Heart right ventricle (tissue), 16 donors: ENCODE results near the gene LPP. TPM values are rescaled to one million over a fixed set of nuclear protein-coding genes. Genes with fewer than 3 reads are reported as not detected.

Source experiments
- ATAC-seq, 8 donors: fragments of 200-7000 bp; cut with Tn5 transposase; one replicate each; pipeline ENCODE4 v1.9.1; 2020; ENCODE audit warnings: mild to moderate bottlenecking in 8 of 8, moderate library complexity in 8 of 8, moderate number of reproducible peaks in 1 of 8
- DNase-seq, 2 donors: peaks; one replicate each; pipeline ENCODE4 v3.0.0-alpha.2; 2020
- H3K27ac ChIP-seq, 10 donors: fragments of 200-600 bp; sonication (generic) in 2 of 10; one replicate each; pipeline versions ENCODE4 v1.5.0 to v1.8.0; 2020 to 2022; ENCODE audit warnings: mild to moderate bottlenecking in 3 of 10
- H3K27me3 ChIP-seq, 7 donors: fragments of 200-600 bp; one replicate each; pipeline ENCODE4 v1.8.0; 2021 to 2022; ENCODE audit warnings: mild to moderate bottlenecking in 2 of 7
- H3K36me3 ChIP-seq, 9 donors: fragments of 200-600 bp; sonication (generic) in 1 of 9; one replicate each; pipeline versions ENCODE4 v1.5.0 to v1.8.0; 2020 to 2022; ENCODE audit warnings: mild to moderate bottlenecking in 2 of 9
- H3K4me1 ChIP-seq, 9 donors: fragments of 200-600 bp; sonication (generic) in 1 of 9; one replicate each; pipeline versions ENCODE4 v1.5.0 to v1.8.0; 2020 to 2022; ENCODE audit warnings: mild to moderate bottlenecking in 4 of 9
- H3K4me3 ChIP-seq, 10 donors: fragments of 200-600 bp; sonication (generic) in 2 of 10; one replicate each; pipeline versions ENCODE4 v1.5.0 to v1.8.0; 2020 to 2022; ENCODE audit warnings: mild to moderate bottlenecking in 7 of 10, moderate library complexity in 2 of 10
- H3K9me3 ChIP-seq, 11 donors: fragments of 200-600 bp in 10 of 11; sonication (generic) in 2 of 11; one replicate each; pipeline versions ENCODE4 v1.5.0 to v1.8.0; 2013 to 2022; ENCODE audit warnings: mild to moderate bottlenecking in 2 of 11, control low read depth in 1 of 11, moderate library complexity in 1 of 11
- WGBS, 2 donors: extraction: QIAGEN DNeasy Blood & Tissue Kit; methylation state at CpG; one replicate each; pipeline ENCODE4 v1.1.7; 2013; ENCODE audit warnings: inconsistent platforms in 1 of 2; 5-methylcytosine and 5-hydroxymethylcytosine counted together
- intact Hi-C, 10 donors: fragments of 100-400 bp; cut with DNase I; formaldehyde crosslinking; loops; one replicate each; pipeline versions ENCODE4 v1.11.1 to v1.14.2; 2022
- polyA plus RNA-seq, 2 donors: library from polyadenylated mRNA; stranded (reverse); fragments of 200-250 nt; gene quantifications; one replicate each; pipeline ENCODE4 v1.2.3, GENCODE V29; 2013
- total RNA-seq, 10 donors: library from RNA; stranded (reverse); fragmentation: NEBNext Ultra II Directional in 3 of 10; extraction: Animal tissue kit (Norgen Biotek cat#: 25700) in 3 of 10; gene quantifications; one replicate each; pipeline versions ENCODE4 v1.2.1 to v1.2.4, GENCODE V29; 2021 to 2023
- TF ChIP-seq, protein P1 (sequence below), 9 donors: fragments of 200-600 bp; sonication (generic) in 2 of 9; IDR thresholded peaks; one replicate each; pipeline versions ENCODE4 v1.5.0 to v1.8.0; 2021 to 2022; ENCODE audit warnings: antibody characterized with exemption in 9 of 9, mild to moderate bottlenecking in 5 of 9, moderate library complexity in 1 of 9
- donor health status: Arrhythmogenic right ventricular cardiomyopathy.
- donor health status: ischemic (EF 13 %, LVEDD 7.1; RV severe dilation, severe dysfunction).
- donor health status: healthy with polysubstance abuse.
- donor health status: DM: no; HTN: yes; CAD: no.
- donor health status: DM: no; HTN: no; CAD: no.
- donor health status: ischemic (EF 25% LVEDD 6.9; RV normal size, moderate dysfunction).
- donor health status: ischemic (EF 25% LVEDD 5.7; RV mildly dilated, moderate dysfunction).
- donor health status: healthy.
- donor health status: DM: yes; HTN: yes; CAD: no.
- donor health status: Ischemic cardiomyopathy.
- donor health status: ischemic (EF 35%, LVEDD 5.7; RV mildly dilated, moderate dysfunction).
- donor health status: nonischemic (EF 11% LVEDD 7.7; RV severe dilation, severe dysfunction).
- donor health status: DM: yes; HTN: yes; CAD: no.
- donor health status: PGD.
- donor health status: ischemic (EF 29% LVEDD 5.4; RV normal size, mild dysfunction).
- donor health status: nonischemic (EF 23%, LVEDD 6.1; RV moderate dilation, normal function).

LPP gene
- total and polyA plus RNA-seq, 12 donors: 8.5 to 188 (median 140) TPM

- peak; percentile 71 to 83 (median 76) for ATAC-seq
- no peak overlapping the region for H3K4me3 ChIP-seq
- intact Hi-C loops: loop anchor here in 5 of 10 donors (5.0 to 10.0 kb wide), 7 partner anchors 194 to 604 kb away; partner anchors contain the start of genes BCL6 (in 3 of the 5) and LPP (in 3 of the 5)
These were observed 194.7 kb downstream of the LPP start for GRCh38 chr3:188348435-188349244.

DNA sequence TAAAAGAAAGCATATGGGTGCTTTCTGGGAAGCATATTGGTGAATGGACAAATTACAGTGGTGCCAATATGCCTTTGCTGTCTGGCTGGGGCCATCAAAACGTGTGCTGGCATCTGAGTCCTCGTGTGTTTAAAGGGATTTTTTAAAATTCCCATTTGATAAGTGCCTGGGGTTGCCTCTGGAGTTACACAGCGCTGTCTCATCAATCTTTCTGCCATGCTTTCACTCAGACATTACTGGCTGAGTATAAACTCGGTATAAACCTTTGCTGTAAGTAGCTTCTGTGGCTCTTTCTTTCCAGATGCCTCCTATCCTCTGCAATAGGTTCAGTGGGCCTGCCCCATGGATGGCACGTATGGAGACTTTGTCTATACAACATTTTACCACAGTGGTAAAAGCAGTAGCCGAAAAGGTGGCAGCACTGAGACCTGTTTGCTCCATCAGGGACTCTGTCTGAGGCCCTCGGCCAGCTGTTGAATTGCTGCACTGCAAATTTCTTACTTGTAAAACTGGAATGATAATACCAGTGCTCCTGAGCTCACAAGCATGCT lies 195.5 kb downstream of the LPP start:
- H3K4me1 ChIP-seq: peaks cover 8 to 66% (median 45%) of the 10 kb centered on the region in 9 donors
- no peaks in the 10 kb centered on the region for H3K9me3 ChIP-seq
- 57 to 68% methylated on average over 7 of the region's 7 CpGs for WGBS, 2 donors
- H3K27ac ChIP-seq: peak overlapping the region; percentile 23 to 81 (median 63)
- intact Hi-C loops: loop anchor here in 5 of 10 donors (5.0 to 10.0 kb wide), 7 partner anchors 195 to 605 kb away; partner anchors contain the start of genes BCL6 (in 3 of the 5) and LPP (in 3 of the 5)
- no peaks in the 10 kb centered on the region for H3K27me3 ChIP-seq
- DNase-seq (peak in 1 of 2 donors; percentile 21), ATAC-seq (peak in 5 of 8 donors; percentile 25 to 52 (median 29))
- H3K4me3 ChIP-seq: no peak overlapping the region
- TF ChIP-seq, protein P1, sequence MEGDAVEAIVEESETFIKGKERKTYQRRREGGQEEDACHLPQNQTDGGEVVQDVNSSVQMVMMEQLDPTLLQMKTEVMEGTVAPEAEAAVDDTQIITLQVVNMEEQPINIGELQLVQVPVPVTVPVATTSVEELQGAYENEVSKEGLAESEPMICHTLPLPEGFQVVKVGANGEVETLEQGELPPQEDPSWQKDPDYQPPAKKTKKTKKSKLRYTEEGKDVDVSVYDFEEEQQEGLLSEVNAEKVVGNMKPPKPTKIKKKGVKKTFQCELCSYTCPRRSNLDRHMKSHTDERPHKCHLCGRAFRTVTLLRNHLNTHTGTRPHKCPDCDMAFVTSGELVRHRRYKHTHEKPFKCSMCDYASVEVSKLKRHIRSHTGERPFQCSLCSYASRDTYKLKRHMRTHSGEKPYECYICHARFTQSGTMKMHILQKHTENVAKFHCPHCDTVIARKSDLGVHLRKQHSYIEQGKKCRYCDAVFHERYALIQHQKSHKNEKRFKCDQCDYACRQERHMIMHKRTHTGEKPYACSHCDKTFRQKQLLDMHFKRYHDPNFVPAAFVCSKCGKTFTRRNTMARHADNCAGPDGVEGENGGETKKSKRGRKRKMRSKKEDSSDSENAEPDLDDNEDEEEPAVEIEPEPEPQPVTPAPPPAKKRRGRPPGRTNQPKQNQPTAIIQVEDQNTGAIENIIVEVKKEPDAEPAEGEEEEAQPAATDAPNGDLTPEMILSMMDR (IDR thresholded peaks at IDR 0.05): peak in 3 of 9 donors; percentile 29 to 31 (median 30)
- no peaks in the 10 kb centered on the region for H3K36me3 ChIP-seq

More at GRCh38 chr3:188348435-188349244, 194.7 kb downstream of the LPP start:
- DNase-seq: peak; percentile 69 to 74
- Histone ChIP-seq H3K4me1 (peaks cover 8 to 70% (median 45%) of the 10 kb centered on the region in 9 donors), H3K27me3 (no peaks in the 10 kb centered on the region), H3K36me3 (no peaks in the 10 kb centered on the region), H3K27ac (peak overlapping the region; percentile 23 to 81 (median 63)), H3K9me3 (no peaks in the 10 kb centered on the region)
- TF ChIP-seq, protein P1 (IDR thresholded peaks at IDR 0.05): no peak
- 46% methylated on average over 9 of the region's 9 CpGs for WGBS, 2 donors

DNA sequence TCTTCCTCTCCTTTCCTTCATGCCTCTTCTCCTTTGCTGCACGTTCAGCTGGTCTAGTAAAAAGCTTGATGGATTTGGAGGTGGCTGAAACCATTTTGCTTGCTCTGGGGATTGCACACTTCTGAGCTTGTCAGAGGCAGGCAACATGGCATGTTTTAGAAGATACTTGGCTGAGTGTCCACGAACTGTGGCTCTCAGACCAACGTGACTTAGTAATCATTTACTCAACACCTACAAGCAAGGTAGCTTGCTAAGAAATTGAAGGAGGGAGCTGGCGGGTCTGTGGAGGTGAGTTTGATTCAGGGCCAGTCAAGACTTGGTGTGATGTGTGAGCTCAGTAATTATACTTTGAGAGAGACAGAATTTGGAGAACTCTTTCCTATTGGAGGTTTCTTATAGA lies 196.0 kb downstream of the LPP start:
- H3K4me1 ChIP-seq: peaks cover 8 to 61% (median 40%) of the 10 kb centered on the region in 9 donors

GRCh38 chr3:188350961-188351360 lies 197.0 kb downstream of the LPP start:
- H3K27ac ChIP-seq: peak overlapping the region in 3 of 10 donors; percentile 63 to 74 (median 68)
- H3K4me1 ChIP-seq: peaks cover 8 to 51% (median 30%) of the 10 kb centered on the region in 9 donors
- no peak overlapping the region for H3K4me3 ChIP-seq
- no peak for DNase-seq
- no peaks in the 10 kb centered on the region for H3K27me3 ChIP-seq
- ATAC-seq: no peak
- 93 to 94% methylated on average over 2 of the region's 2 CpGs for WGBS, 2 donors
- no peaks in the 10 kb centered on the region for H3K9me3 ChIP-seq
- H3K36me3 ChIP-seq: peaks cover 0 to 3% (median 0%) of the 10 kb centered on the region in 9 donors
- intact Hi-C loops: no loop called here
- TF ChIP-seq, protein P1 (IDR thresholded peaks at IDR 0.05): no peak

More for the DNA sequence above, 196.0 kb downstream of the LPP start:
- ATAC-seq (no peak), DNase-seq (no peak)
- WGBS, 2 donors: 49 to 55% methylated on average over 4 of the region's 4 CpGs
- Histone ChIP-seq H3K27ac (peak overlapping the region in 8 of 10 donors; percentile 23 to 81 (median 64)), H3K9me3 (no peaks in the 10 kb centered on the region), H3K4me3 (no peak overlapping the region), H3K27me3 (no peaks in the 10 kb centered on the region), H3K36me3 (no peaks in the 10 kb centered on the region)
- TF ChIP-seq, protein P1 (IDR thresholded peaks at IDR 0.05): no peak
- intact Hi-C loops: loop anchor here in 5 of 10 donors (5.0 to 10.0 kb wide), 7 partner anchors 195 to 605 kb away; partner anchors contain the start of genes BCL6 (in 3 of the 5) and LPP (in 3 of the 5)
